CD14-positive monocyte (primary cell): ENCODE measurements around the gene SLAMF9. TPM values are rescaled to one million over a fixed set of nuclear protein-coding genes. Genes with fewer than 3 reads are reported as not detected.

Source experiments
- DNase-seq, 3 donors: peaks; one replicate each; pipeline ENCODE4 v3.0.0-alpha.2; 2011 to 2022
- H2AFZ ChIP-seq: 2 replicates; pipeline ENCODE4 v1.6.0; 2012; ENCODE audit warnings: mild to moderate bottlenecking, low read depth, low read length, inconsistent platforms; ENCODE audit not compliant: insufficient read depth, poor library complexity, severe bottlenecking
- H3K27ac ChIP-seq, 2 donors: 1 replicate in 1 of 2; 2 replicates in 1 of 2; pipeline ENCODE4 v1.5.1; 2012 to 2013; ENCODE audit warnings: low read length in 2 of 2, control low read depth in 1 of 2, inconsistent platforms in 1 of 2, low read depth in 1 of 2, mild to moderate bottlenecking in 1 of 2
- H3K27me3 ChIP-seq, 2 donors: one replicate each; pipeline versions ENCODE4 v1.6.0 to v1.6.1; 2011 to 2013; ENCODE audit warnings: low read length in 2 of 2; ENCODE audit not compliant: control insufficient read depth in 2 of 2, insufficient read depth in 2 of 2
- H3K36me3 ChIP-seq, 2 donors: replicated peaks in 1 of 2; 1 replicate in 1 of 2; 2 replicates in 1 of 2; pipeline versions ENCODE4 v1.5.1 to v1.6.1; 2012 to 2013; ENCODE audit warnings: low read length in 2 of 2, control low read depth in 1 of 2, inconsistent platforms in 1 of 2, mild to moderate bottlenecking in 1 of 2; ENCODE audit not compliant: insufficient read depth in 2 of 2, control insufficient read depth in 1 of 2
- H3K4me1 ChIP-seq, 2 donors: 1 replicate in 1 of 2; 2 replicates in 1 of 2; pipeline versions ENCODE4 v1.5.1 to v1.6.1; 2012 to 2013; ENCODE audit warnings: low read length in 2 of 2, control low read depth in 1 of 2, inconsistent platforms in 1 of 2, mild to moderate bottlenecking in 1 of 2, moderate library complexity in 1 of 2; ENCODE audit not compliant: insufficient read depth in 2 of 2, control insufficient read depth in 1 of 2
- H3K4me2 ChIP-seq: replicated peaks from 2 replicates; pipeline ENCODE3; 2012; ENCODE audit warnings: low read length, moderate library complexity, mild to moderate bottlenecking; ENCODE audit not compliant: poor library complexity, severe bottlenecking; ENCODE audit errors: extremely low read depth
- H3K4me3 ChIP-seq, 3 experiments: fragments of 200-600 bp in 1 of 3; sonication (generic) in 1 of 3; replicated peaks in 1 of 3; 1 replicate in 2 of 3; 2 replicates in 1 of 3; pipeline ENCODE4 v1.5.1; 2011 to 2013; ENCODE audit warnings: low read length in 3 of 3, mild to moderate bottlenecking in 3 of 3, control low read depth in 2 of 3, low read depth in 2 of 3, inconsistent platforms in 1 of 3, moderate library complexity in 1 of 3
- H3K79me2 ChIP-seq: 2 replicates; pipeline ENCODE4 v1.6.0; 2012; ENCODE audit warnings: mild to moderate bottlenecking, control low read depth, inconsistent platforms, low read length, moderate library complexity; ENCODE audit not compliant: insufficient read depth
- H3K9ac ChIP-seq: 2 replicates; pipeline ENCODE4 v1.6.0; 2017; ENCODE audit warnings: low read length, mild to moderate bottlenecking; ENCODE audit not compliant: insufficient read depth, poor library complexity, severe bottlenecking
- H3K9me3 ChIP-seq, 2 donors: replicated peaks in 1 of 2; 1 replicate in 1 of 2; 2 replicates in 1 of 2; pipeline versions ENCODE4 v1.5.1 to v1.6.1; 2012 to 2013; ENCODE audit warnings: low read length in 2 of 2, control low read depth in 1 of 2; ENCODE audit not compliant: control insufficient read depth in 1 of 2, insufficient read depth in 1 of 2
- H4K20me1 ChIP-seq: 2 replicates; pipeline ENCODE4 v1.6.0; 2012; ENCODE audit warnings: mild to moderate bottlenecking, low read length, control low read depth, moderate library complexity; ENCODE audit not compliant: insufficient read depth
- H3K27ac Mint-ChIP-seq, 7 donors: one replicate each; pipeline ENCODE4 v1.8.0; 2020; ENCODE audit warnings: mild to moderate bottlenecking in 7 of 7, mixed read lengths in 7 of 7, moderate library complexity in 6 of 7, inconsistent platforms in 2 of 7
- H3K27me3 Mint-ChIP-seq, 3 donors: one replicate each; pipeline ENCODE4 v1.8.0; 2021 to 2022; ENCODE audit warnings: low read depth in 3 of 3, mild to moderate bottlenecking in 3 of 3, mixed read lengths in 3 of 3, moderate library complexity in 3 of 3, inconsistent platforms in 1 of 3
- H3K36me3 Mint-ChIP-seq, 2 donors: one replicate each; pipeline ENCODE4 v1.8.0; 2020; ENCODE audit warnings: mixed read lengths in 2 of 2, inconsistent platforms in 1 of 2, mild to moderate bottlenecking in 1 of 2
- H3K4me1 Mint-ChIP-seq: one replicate; pipeline ENCODE4 v1.8.0; 2020; ENCODE audit warnings: mild to moderate bottlenecking, mixed read lengths
- H3K4me3 Mint-ChIP-seq, 2 donors: one replicate each; pipeline ENCODE4 v1.8.0; 2020; ENCODE audit warnings: mild to moderate bottlenecking in 2 of 2, mixed read lengths in 2 of 2, moderate library complexity in 1 of 2
- H3K9me3 Mint-ChIP-seq, 7 donors: one replicate each; pipeline ENCODE4 v1.8.0; 2020 to 2022; ENCODE audit warnings: mixed read lengths in 7 of 7, mild to moderate bottlenecking in 6 of 7, moderate library complexity in 6 of 7, inconsistent platforms in 2 of 7
- WGBS: methylation state at CpG from one replicate; pipeline ENCODE4 v1.1.5; 2013; ENCODE audit warnings: missing lambda C conversion rate; ENCODE audit not compliant: insufficient coverage; 5-methylcytosine and 5-hydroxymethylcytosine counted together
- intact Hi-C, 2 donors: fragments of 100-400 bp; cut with micrococcal nuclease; formaldehyde crosslinking; loops; one replicate each; pipeline versions ENCODE4 v1.15.0 to v1.15.1; 2023
- polyA plus RNA-seq, 3 donors: library from polyadenylated mRNA; depleted of rRNA in 1 of 3; unstranded in 2 of 3; stranded (reverse) in 1 of 3; fragments of 300-500 nt in 2 of 3; fragments of >200 nt in 1 of 3; fragmentation: Illumina TruSeq in 2 of 3; gene quantifications; 1 replicate in 2 of 3; 2 replicates in 1 of 3; pipeline ENCODE4 v1.2.3, GENCODE V29; 2012 to 2021
- TF ChIP-seq, protein P1 (sequence below): fragments of 200-600 bp; IDR thresholded peaks from one replicate; pipeline ENCODE4 v1.8.0; 2022; ENCODE audit warnings: antibody characterized with exemption, mild to moderate bottlenecking

Gene SLAMF9
- polyA plus RNA-seq, 3 donors, result 0.17 TPM; not detected in 2

- Histone ChIP-seq H3K9ac (no peak overlapping the region), H3K27ac (no peak overlapping the region), H2AFZ (no peak overlapping the region), H3K27me3 (no peaks in the 10 kb centered on the region), H3K4me1 (peaks cover 29 to 40% of the 10 kb centered on the region in 2 donors), H4K20me1 (no peaks in the 10 kb centered on the region), H3K9me3 (peaks cover 0 to 2% of the 10 kb centered on the region in 2 donors), H3K4me3 (no peak overlapping the region), H3K4me2 (no peak overlapping the region), H3K79me2 (no peaks in the 10 kb centered on the region), H3K36me3 (no peaks in the 10 kb centered on the region)
- intact Hi-C loops, result no loop called here
- Mint-ChIP-seq H3K4me1 (peaks cover 38% of the 10 kb centered on the region), H3K27me3 (peaks cover 2 to 6% (median 3%) of the 10 kb centered on the region in 3 donors), H3K9me3 (peaks cover 0 to 8% (median 3%) of the 10 kb centered on the region in 7 donors), H3K36me3 (peaks cover 3 to 4% of the 10 kb centered on the region in 2 donors), H3K4me3 (no peak overlapping the region), H3K27ac (peak overlapping the region in 4 of 7 donors; percentile 7 to 69 (median 48))
- no CpG with 5 or more reads among the region's 3 CpGs for WGBS
- TF ChIP-seq, protein P1, sequence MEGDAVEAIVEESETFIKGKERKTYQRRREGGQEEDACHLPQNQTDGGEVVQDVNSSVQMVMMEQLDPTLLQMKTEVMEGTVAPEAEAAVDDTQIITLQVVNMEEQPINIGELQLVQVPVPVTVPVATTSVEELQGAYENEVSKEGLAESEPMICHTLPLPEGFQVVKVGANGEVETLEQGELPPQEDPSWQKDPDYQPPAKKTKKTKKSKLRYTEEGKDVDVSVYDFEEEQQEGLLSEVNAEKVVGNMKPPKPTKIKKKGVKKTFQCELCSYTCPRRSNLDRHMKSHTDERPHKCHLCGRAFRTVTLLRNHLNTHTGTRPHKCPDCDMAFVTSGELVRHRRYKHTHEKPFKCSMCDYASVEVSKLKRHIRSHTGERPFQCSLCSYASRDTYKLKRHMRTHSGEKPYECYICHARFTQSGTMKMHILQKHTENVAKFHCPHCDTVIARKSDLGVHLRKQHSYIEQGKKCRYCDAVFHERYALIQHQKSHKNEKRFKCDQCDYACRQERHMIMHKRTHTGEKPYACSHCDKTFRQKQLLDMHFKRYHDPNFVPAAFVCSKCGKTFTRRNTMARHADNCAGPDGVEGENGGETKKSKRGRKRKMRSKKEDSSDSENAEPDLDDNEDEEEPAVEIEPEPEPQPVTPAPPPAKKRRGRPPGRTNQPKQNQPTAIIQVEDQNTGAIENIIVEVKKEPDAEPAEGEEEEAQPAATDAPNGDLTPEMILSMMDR, result no peak
- DNase-seq, result peak in 2 of 3 donors; percentile 37 to 56
Observed at GRCh38 chr1:159902541-159902940, 51.5 kb downstream of the SLAMF9 start.

Other genes starting within 250 kb of the SLAMF9 start
- not detected for gene CRP, start 239.6 kb downstream of the SLAMF9 start, polyA plus RNA-seq
- 100 to 1,000 TPM in 1 of 3 donors, 10 to 100 TPM in 2; 37.3 to 136 (median 97.8) TPM for gene DUSP23, start 173.3 kb downstream of the SLAMF9 start, polyA plus RNA-seq
- under 1 TPM; 0.15 to 0.36 (median 0.17) TPM for gene FCRL6, start 151.9 kb downstream of the SLAMF9 start, polyA plus RNA-seq
- gene SLAMF8, start 127.4 kb downstream of the SLAMF9 start, polyA plus RNA-seq, result 1 to 10 TPM; 2.6 to 5.7 (median 5.7) TPM
- gene VSIG8, start 91.6 kb downstream of the SLAMF9 start, polyA plus RNA-seq, result under 1 TPM in 1 of 3 donors, not detected in 2; 0.04 TPM
- gene CFAP45, start 54.1 kb downstream of the SLAMF9 start, polyA plus RNA-seq, result 1 to 10 TPM in 1 of 3 donors, under 1 TPM in 1, not detected in 1; 0.12 to 1.0 TPM
- gene TAGLN2, start 28.7 kb downstream of the SLAMF9 start, polyA plus RNA-seq, result 1,000 to 10,000 TPM in 1 of 3 donors, 100 to 1,000 TPM in 2; 658 to 1,259 (median 918) TPM
- gene IGSF9, start 8.6 kb downstream of the SLAMF9 start, polyA plus RNA-seq, result under 1 TPM in 1 of 3 donors, not detected in 2; 0.04 TPM
- 1 to 10 TPM; 3.7 to 4.2 (median 4.0) TPM for gene PIGM, start 77.8 kb upstream of the SLAMF9 start, polyA plus RNA-seq
- under 1 TPM in 1 of 3 donors, not detected in 2; 0.23 TPM for gene KCNJ10, start 115.9 kb upstream of the SLAMF9 start, polyA plus RNA-seq
- not detected for gene KCNJ9, start 127.3 kb upstream of the SLAMF9 start, polyA plus RNA-seq
- 10 to 100 TPM in 2 of 3 donors, 1 to 10 TPM in 1; 9.6 to 23.9 (median 10.8) TPM for gene IGSF8, start 144.4 kb upstream of the SLAMF9 start, polyA plus RNA-seq
- gene ATP1A2, start 161.5 kb upstream of the SLAMF9 start, polyA plus RNA-seq, result under 1 TPM in 1 of 3 donors, not detected in 2; 0.03 TPM
- 10 to 100 TPM in 1 of 3 donors, under 1 TPM in 1, not detected in 1; 1.00 to 16.0 TPM for gene ATP1A4, start 197.4 kb upstream of the SLAMF9 start, polyA plus RNA-seq
- 10 to 100 TPM in 1 of 3 donors, under 1 TPM in 1, not detected in 1; 0.09 to 11.1 TPM for gene CASQ1, start 236.3 kb upstream of the SLAMF9 start, polyA plus RNA-seq